ENCODE results near the gene CNKSR1.

DNA sequence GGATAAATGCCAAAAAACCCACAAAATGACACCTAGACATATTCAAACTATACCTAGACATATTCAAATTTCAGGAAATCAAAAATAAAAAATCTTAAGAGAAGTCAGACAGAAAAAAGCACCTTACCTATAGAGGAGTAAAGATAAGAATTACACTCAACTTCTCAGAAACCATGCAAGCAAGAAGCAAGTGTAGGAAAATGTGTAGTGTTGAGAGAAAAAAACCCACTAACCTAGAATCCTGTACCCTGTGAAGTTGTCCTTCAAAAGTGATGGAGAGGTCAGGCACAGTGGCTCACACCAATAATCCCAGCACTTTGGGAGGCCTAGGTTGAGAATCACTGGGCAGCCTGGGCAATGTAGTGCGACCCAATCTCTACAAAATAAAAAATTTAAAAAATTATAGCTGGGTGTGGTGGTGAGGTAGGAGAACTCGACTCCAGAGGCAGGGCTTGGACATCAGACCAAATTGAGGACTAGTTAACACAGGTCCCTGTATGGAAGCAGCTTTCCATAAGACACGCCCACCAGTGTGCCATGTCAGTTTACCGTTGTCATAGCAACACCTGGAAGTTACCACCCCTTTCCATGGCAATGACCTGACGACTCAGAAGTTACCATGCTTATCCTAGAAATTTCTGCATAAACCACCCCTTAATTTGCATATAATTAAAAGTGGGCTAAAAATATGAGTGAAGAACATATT, 45.0 kb upstream of the CNKSR1 start:
- TF ChIP-seq CEBPB (IDR thresholded peaks at IDR 0.05): no peak
- TF ChIP-seq CREB1 (IDR thresholded peaks at IDR 0.05; ENCODE audit: low read depth): no peak
- TF ChIP-seq EP300 (IDR thresholded peaks at IDR 0.05; ENCODE audit: borderline replicate concordance): no peak
- TF ChIP-seq EGR1 (IDR thresholded peaks at IDR 0.05): no peak
- no peak for TF ChIP-seq YY1 (IDR thresholded peaks at IDR 0.05; ENCODE audit: low read depth)
- TF ChIP-seq, protein P1, sequence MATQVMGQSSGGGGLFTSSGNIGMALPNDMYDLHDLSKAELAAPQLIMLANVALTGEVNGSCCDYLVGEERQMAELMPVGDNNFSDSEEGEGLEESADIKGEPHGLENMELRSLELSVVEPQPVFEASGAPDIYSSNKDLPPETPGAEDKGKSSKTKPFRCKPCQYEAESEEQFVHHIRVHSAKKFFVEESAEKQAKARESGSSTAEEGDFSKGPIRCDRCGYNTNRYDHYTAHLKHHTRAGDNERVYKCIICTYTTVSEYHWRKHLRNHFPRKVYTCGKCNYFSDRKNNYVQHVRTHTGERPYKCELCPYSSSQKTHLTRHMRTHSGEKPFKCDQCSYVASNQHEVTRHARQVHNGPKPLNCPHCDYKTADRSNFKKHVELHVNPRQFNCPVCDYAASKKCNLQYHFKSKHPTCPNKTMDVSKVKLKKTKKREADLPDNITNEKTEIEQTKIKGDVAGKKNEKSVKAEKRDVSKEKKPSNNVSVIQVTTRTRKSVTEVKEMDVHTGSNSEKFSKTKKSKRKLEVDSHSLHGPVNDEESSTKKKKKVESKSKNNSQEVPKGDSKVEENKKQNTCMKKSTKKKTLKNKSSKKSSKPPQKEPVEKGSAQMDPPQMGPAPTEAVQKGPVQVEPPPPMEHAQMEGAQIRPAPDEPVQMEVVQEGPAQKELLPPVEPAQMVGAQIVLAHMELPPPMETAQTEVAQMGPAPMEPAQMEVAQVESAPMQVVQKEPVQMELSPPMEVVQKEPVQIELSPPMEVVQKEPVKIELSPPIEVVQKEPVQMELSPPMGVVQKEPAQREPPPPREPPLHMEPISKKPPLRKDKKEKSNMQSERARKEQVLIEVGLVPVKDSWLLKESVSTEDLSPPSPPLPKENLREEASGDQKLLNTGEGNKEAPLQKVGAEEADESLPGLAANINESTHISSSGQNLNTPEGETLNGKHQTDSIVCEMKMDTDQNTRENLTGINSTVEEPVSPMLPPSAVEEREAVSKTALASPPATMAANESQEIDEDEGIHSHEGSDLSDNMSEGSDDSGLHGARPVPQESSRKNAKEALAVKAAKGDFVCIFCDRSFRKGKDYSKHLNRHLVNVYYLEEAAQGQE (IDR thresholded peaks at IDR 0.05; ENCODE audit: low read depth): no peak
- no peak for TF ChIP-seq TAF1 (IDR thresholded peaks at IDR 0.05; ENCODE audit: low read depth)
- TF ChIP-seq TCF12 (IDR thresholded peaks at IDR 0.05; ENCODE audit: low read depth): no peak
- TF ChIP-seq RAD21 (IDR thresholded peaks at IDR 0.05; ENCODE audit: low read depth): no peak
- TF ChIP-seq FOXM1 (IDR thresholded peaks at IDR 0.05; ENCODE audit: borderline replicate concordance, low read depth): no peak
- TF ChIP-seq NFIC (IDR thresholded peaks at IDR 0.05): no peak

Measured in Ishikawa (cell line).